Muscle of back (tissue), 11 donors: Measurements from ENCODE around the gene SYCE3. TPM values are rescaled to one million over a fixed set of nuclear protein-coding genes. Genes with fewer than 3 reads are reported as not detected.
A peak's percentile ranks its signal among the peaks of the same experiment; 100 is the strongest.

Source experiments
- DNase-seq, 3 donors: peaks; one replicate each; pipeline versions ENCODE4 v3.0.0 to v3.0.0-alpha.2; 2013
- polyA plus RNA-seq, 10 donors: library from polyadenylated mRNA; unstranded; fragments of 120-200 nt; gene quantifications; one replicate each; pipeline ENCODE4 v1.2.1, GENCODE V29; 2013; ENCODE audit not compliant: insufficient read length in 10 of 10

Gene SYCE3
- polyA plus RNA-seq, 10 donors = not detected

DNA sequence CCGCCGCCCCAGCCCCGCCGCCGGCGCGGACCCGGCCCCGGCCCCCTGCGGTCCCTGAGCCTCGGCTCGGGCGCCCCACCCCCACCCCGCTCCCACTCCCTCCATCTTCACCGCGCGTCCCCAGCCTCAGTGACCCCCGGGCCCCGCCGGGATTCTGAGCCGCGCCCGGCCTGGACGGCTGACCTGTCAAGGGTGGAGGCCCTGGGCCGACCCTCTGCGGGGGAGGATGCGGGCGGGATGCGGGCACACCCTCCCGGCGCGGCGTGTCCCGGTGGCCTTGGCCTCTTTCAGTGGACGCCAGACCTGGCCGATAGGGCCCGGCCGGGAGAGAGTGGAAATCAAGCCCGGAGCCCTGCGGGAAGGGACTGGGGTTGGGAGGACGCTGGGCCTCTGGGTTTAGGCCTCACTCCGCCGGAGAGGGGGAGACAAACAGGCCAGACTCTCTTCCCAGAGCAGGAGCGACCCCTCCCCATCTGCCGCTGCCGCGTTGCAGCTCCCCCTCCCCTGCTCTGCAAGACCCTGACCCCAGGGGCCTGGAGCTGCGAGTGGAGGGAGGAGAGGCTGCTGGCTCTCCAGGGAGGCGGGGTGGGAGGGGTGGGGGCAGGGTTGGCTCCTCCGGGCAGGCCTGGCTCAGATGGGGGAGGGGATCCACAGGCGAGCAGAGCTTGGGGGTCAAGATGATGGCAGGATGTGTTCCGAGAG is 38.4 kb upstream of the SYCE3 start:
- DNase-seq = no peak

DNA sequence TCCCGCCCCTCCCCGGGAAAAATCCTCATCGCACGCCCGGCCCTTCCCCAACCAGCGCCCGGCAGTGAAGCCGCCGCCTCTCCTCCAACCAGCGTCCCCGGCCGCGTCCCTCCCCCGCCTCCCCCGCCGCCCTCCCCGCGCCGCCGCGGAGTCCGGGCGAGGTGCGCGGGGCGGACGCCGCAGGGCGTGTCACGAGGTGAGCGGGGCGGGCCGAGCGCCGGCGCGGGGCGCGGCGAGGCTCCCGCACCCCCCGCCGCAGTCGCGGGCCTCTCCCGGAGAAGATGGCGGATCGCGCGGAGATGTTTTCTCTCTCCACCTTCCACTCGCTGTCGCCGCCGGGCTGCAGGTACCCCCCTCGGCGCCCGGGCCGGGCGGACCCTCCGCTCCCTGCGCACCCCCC is 37.8 kb upstream of the SYCE3 start, which contains the start of gene MAPK8IP2:
Gene MAPK8IP2 (plus strand): TSS at position 256 of the 400 bp plus-strand sequence. CDS start 26 bp downstream, at position 282.
- DNase-seq = no peak

DNA sequence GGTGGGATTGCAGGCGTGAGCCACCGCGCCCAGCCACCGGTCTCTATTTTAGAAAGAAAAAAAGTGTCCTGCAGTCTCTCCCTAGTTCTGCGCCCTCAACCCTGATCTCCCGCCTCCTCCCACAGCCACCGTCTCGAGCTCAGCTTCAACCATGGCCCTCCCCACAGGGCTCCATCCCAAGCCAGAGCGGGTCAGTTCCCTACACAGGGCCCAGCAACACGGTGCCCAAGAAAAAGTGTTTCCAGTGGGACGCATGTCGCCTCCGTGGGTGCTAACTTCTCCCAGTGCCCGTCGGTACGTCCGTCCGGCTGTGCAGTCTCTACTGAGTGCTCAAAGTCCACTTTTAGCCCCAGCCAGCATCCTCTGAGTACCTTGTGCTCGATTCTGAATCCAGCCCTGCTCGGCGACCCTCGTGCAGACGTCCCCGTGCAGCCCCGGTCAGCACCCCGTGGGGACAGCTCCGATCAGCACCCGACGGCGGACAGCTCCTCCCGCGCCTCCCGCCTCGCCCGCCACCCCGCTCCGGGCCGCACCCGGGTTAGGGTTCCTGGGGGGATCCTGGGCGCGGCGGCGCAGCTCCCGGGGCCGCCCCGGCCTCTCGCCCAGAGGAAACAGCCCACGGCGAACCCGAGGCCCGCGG is 37.2 kb upstream of the SYCE3 start:
- DNase-seq = peak in 2 of 3 donors; percentile 61 to 78

DNA sequence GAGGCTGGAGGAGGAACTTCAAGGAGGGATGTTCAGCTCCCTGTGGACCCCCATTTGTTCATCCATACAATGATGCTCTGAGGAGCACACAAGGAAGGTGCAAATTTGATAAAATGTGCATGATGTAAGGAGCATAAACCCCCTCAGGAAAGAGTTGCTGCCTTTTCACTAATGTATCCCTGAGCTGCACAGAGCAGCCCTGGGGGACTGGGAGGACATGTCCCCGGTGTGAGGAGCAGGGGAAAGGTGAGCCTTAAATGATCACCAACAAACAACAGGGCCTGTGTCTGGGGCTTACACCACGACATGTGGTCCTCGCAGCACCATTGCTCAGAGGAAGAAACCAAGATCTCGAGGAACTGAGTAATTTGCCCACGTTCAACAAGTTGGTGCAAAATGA is 34.4 kb upstream of the SYCE3 start:
- no peak for DNase-seq

DNA sequence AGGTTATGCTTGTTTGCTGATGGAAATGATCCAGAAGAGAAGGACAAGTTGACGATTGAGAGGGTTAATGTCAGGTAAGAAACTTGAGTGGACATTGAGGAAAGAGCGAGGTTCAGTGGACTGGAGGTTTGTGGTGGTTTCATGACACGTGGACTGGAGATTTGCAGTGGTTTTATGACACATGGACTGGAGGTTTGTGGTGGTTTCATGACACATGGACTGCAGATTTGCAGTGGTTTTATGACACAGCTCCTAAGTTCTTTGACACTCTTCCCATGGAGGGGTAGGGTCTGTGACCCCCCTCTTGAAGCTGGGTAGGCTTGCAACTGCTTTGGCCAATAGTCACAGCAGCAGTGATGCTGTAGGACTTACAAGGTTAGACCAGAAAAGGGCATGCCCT is 32.5 kb upstream of the SYCE3 start:
- DNase-seq = no peak

DNA sequence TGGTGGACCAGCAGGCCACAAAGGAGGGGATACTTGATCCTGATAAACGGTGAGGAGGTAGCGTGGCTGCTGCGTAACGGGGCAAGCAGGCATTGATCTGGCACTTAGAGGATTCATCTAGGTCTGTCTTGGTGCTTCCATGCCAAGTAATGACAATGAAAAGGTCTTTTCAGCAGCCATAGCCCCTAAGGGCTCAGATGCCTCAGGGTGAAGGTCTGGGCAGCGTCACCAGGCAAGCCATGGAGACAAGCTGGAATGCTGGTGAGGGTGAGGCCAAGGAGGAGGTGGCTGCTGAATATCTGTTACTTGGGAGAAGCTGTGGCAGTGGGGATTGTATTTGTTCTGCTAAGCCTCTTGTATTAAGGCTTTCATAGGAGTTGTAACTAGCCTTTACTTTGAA is 24.7 kb upstream of the SYCE3 start:
- DNase-seq = no peak

DNA sequence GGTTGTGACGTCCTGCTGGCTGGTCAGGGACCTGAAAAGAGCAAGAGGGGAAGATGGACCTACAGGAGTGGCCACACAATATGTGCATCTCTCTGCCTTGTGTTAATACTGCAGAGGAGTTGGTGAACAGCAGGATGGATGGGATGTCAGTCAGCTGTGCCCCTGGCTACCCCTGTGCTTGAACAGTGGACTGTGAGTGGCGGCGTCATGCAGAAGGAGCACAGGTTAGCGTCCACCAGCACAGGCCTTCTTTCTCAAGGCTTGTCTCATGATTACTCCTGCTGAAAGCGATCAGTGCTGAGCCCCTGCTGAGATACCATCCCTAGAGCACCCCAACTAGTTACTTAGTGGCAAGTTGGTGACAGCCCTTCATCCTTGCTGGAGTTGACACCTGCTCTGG is 23.7 kb upstream of the SYCE3 start:
- DNase-seq = no peak

DNA sequence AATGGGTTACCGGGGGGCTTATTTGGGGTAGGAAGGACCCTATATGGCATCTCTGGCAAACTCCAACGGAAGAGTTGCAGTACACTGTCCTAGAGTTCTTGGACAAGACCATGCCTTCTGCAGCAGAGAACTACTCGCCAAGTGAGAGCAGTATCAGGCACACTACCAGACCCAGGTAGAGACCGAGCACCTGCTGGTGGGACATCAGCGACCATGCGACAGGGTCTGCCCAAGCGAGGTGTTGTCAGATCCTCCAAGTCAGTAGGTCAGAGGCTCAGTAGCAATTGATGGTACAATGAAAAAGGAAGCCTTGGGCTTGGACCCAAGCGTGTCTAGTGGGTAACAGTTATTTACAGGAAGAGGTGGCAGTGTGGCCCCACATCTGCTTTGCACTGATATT is 23.1 kb upstream of the SYCE3 start:
- DNase-seq = no peak

DNA sequence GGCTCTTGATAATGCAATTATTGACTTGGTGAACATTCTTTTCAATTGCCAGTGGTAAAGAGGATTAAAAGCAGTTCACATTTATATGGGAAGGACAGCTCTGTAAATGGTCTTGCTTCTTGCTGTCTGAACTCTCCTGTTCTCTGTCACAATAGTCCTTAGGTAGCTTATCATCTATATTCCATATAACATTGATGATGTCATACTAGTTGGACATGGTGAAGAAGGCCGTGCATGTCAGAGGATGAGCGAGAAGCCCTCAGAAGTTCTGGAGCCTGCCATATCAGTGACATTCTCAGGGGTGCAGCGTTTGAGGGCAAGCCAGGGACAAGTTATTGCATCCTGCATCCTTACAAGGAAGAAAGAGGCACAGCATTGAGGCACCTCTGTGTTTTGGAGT is 22.5 kb upstream of the SYCE3 start:
- DNase-seq = no peak

DNA sequence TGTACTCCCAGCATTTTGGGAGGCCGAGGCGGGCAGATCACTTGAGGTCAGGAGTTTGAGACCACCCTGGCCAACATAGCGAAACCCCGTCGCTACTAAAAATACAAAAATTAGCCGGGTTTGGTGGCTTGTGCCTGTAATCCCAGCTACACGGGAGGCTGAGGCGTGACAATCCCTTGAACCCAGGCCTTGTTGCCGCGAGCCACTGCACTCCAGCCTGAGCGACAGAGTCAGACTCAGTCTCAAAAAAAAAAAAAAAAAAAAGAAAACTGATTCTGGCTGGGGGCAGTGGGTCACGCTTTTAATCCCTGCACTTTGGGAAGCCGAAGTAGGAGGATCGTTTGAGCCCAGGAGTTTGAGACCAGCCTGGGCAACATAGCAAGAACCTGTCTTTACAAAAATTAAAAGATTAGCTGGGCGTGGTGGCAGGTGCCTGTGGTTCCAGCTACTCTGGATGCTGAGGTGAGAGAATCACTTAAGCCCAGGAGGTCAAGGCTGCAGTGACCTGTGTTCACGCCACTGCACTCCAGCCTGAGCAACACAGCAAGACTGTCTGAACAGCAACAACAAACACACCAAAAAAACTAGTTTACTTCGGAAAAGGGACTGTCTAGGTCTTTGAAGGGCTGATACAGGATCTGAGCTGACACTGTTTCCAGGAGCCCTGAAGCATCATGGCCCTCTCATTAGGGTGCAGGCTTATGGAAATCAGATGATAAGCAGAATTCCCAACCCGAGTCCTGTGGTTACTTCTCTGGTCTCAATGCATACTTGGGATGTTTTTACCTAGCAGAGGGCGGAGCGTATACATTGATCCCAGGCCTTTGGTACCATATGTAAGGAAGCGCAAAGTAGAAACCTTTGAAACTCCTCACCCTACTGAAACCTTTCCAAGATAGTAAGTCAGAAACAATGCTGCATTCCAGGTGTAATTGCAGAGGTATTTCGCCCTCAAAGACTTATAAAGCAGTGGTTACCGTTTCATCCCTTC is 21.7 kb upstream of the SYCE3 start:
- DNase-seq = no peak

DNA sequence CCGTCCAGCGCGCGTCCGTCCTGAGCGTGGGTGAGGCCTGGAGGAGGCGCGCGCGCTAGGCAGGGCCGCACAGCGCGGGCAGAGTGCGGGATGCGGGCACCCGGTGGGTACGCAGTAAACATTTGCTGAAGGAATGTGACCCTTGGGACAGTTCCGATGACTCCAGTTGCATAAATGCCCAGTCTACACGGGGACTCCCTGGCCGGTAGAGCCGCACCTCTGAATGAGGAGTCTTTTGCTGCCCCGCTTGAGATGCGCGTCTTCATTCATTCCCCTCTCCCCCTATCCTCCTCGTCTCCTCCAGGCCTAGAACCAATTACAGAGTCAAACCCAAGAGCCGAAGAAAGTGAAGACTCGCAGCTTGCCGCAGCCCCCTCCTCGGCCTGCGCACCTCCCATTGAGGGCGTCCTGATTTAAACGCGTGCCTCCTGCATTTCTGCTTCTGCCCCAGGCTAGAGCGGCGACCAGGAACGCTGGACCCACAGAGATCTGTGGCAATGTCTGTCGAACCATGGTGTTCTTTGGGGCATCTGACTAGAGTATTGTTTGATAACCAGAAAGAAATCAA is 20.7 kb upstream of the SYCE3 start:
- no peak for DNase-seq

DNA sequence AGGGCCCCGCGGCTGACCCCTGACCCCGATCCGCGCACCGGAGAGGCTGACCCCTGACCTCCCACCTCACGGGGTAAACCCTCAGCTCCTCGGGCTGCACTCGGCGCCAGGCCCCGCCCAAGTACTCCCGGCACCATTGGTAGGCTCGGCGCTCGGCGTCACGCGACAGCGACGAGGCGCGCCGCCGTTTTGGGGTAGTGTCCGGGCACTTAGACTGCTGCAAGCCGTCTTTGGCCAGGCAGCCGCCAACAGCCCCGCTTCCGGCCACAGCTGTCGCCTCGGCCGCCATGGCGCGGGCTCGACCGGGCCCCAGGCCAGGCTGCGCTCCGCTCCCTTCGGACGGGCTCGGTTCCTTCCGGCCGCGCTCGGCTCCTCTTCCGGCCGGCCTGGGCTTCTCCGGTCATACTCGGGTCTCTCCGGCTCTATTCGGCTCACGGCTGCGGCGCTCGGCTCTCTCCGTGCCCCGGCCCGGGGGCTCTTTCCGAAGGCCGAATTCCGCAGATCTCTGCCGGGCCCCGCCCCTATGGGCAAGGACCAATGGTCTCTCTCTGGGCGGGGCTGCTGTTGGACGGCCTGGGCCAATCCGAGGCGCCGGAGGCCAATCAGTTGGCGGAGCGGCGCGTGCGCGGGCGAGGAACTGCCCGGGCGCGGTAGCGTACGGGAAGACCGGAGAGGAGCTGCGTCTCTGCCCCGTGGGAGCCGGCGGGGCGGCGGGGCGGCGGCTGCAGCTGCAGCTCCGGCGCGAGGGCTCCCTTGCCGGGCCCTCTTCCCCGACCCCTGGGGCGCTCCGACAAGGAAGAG is 20.0 kb upstream of the SYCE3 start, which contains the start of gene CHKB:
Gene CHKB (minus strand): TSS at position 357 of the 801 bp plus-strand sequence. CDS start 68 bp downstream, at position 289.
- peak; percentile 98 to 100 (median 99) for DNase-seq

DNA sequence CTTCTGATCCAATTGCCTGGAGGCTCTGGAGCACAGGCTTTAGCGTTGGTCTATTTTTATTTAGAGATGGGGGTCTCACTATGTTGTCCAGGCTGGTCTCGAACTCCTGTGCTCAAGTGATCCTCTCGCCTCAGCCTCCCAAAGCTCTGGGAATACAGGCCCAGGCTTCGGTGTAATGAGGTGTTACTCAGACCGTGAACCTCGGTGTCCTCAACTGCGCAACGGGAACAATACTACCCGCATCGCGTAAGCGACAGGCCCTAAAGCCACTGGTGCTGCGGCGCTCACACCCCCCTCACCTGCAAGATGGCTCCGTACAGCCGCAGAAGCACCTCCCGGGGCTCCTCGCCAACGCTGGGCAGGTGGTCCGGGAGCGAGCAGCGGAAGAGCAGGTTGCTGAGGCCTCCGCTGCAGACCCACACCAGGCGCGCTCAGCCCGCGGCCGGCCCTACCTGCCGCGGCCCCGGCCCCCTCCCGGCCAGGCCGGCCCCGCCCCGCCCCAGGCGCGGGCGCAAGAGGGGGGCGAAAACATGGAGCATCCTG is 19.3 kb upstream of the SYCE3 start:
- DNase-seq = peak in 1 of 3 donors; percentile 53

DNA sequence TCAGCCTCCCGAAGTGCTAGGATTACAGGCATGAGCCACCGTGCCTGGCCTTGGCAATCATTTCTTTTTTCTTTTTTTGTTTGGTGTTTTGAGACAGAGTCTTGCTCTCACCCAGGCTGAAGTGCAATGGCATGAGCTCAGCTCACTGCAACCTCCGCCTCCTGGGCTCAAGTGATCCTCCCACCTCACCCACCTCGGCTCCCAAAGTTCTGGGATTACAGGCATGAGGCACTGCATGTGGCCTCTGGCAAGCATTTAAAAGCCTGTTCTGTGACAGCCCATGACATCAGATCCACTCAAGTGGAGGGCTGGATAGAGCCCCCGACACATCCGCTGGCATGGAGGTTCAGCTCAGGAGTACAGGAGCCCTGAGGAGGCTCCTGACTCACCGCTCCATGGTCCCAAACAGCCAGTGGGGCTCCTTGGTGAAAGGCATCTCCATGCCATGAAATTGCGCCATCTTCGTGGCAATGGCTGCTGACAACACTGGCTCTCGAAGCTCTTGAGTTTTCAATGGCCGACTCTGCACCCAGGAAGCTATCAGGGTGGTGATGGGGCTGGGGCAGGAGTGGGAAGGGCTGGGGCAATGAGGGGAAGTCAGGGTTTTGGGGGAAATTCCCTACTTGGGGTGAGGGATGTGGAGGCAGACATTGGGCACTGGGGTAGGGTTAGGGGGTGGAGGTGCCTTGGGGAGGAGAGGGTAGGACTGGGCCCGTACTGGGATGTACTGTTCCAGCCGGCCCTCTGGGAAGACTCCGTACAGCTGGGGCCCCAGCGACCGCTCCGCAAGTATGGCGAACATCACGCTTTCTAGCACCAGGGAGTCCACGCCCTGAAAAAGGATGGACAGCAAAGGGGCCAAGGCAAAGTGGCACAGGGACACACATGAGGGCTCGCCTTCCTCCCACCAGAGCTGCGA is 18.6 kb upstream of the SYCE3 start:
- DNase-seq = no peak

DNA sequence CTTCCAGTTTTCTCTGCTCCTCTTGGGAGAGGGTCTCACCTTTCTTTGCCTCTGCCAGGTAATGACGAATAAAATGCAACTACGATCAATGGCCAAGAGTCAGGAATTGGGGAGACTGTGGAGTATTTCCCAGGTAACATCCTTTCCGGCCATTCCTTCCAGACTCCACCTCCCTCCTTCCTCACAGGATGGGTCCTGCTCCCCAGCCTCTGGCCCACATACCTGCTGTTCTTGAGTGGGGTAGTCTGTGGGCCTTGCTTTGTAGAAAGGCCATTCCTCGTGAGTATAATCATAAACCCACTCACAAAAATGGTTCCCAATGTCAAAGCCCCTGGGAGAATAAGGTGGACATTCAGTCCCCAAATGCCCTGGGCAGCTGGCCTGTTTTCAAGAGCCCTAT is 17.0 kb upstream of the SYCE3 start:
- no peak for DNase-seq

DNA sequence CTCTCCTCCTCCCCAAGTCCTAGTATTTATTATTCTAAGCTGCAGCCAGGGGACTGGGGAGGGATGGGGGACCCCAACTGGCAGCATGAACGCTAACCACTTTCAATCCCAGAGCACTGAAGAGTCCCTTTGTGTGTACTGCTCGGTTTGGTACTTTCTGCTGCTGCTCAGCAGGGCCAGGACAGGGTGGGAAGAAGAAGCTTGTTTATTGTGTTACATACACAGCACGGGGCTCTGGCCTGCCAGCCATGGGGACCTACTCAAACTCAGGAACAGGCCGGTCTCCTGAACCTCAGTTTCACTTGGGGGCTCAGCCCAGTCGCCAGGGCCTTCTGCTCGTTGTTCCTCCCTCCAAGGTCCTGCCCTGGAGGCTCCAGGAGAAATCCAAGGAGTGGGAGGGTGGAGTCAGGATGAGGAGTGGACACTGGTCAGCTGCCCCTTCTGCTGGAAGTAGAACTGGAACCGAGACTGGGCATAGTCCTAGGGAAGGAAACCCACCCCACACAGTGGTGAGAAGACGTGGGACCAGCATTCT is 16.1 kb upstream of the SYCE3 start:
- no peak for DNase-seq

DNA sequence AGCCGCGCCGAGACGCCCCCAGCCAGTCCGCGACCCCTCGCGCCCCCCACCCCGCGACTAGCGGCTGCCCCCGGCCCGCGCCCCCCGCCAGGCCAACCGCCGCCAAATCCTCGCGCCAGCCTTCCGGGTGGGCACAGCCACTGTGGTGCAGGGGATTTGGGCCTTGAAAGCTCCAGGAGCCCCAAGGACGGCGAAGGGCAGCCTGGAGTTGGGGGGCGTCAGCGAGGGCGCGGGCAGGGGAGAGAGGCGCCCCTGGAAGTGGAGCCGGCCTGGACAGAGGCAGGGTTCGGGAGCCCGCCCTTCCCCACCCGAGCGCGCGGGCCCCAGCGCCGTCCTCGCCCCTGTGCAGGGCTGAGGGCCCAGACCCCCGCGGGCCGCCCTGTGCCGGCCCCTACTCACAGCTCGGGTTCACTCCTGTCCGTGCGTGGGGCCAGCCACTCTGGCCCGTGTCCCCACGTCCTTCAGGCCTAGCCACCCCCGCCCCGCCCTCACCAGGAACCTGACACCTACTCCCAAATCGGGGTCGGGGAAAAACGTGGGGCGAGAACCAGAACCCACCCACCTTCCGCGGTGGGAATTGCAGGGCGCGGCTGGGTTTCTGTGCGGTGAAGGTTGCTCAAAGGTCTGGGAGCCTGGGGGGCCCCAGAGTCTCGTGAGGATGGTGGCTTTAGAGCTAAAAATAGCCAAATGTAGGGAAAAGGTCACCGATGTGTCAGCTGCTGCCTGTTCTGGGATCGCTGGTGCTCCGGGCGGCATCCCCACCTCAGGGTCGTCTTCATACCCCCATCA is 15.5 kb upstream of the SYCE3 start, which contains the start of gene CPT1B:
Gene CPT1B (minus strand): TSS at position 441 of the 789 bp plus-strand sequence. CDS start 512 bp downstream, outside the sequence.
- DNase-seq = peak; percentile 32 to 48 (median 34)

DNA sequence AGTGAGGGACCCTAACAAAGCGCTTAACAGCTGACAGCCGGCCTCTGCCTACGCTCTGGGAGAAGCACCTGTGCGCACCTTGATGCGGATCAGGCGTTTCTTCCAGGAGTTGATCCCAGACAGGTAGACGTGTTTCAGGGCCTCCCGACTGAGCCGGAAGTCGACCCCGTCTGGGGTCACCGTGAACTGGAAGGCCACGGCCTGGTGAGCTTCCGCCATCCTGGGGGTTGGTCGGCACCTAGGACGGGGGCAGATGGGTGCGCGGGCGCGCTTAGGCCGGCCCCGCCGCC is 14.9 kb upstream of the SYCE3 start:
- DNase-seq = no peak
